DND-41 (cell line): ENCODE results near the gene MAN2B2.

Experiments used
- EZH2 ChIP-seq: IDR thresholded peaks from 3 replicates; pipeline ENCODE4 v1.6.1; 2012; ENCODE audit warnings: borderline replicate concordance, low read depth, mild to moderate bottlenecking, moderate library complexity, low read length, inconsistent platforms; ENCODE audit not compliant: severe bottlenecking
- TF ChIP-seq, protein P1 (sequence below): IDR thresholded peaks from 2 replicates; pipeline ENCODE4 v1.5.1; 2012; ENCODE audit warnings: borderline replicate concordance, low read length, moderate library complexity, mild to moderate bottlenecking; ENCODE audit not compliant: poor library complexity, severe bottlenecking; ENCODE audit errors: extremely low read depth

DNA sequence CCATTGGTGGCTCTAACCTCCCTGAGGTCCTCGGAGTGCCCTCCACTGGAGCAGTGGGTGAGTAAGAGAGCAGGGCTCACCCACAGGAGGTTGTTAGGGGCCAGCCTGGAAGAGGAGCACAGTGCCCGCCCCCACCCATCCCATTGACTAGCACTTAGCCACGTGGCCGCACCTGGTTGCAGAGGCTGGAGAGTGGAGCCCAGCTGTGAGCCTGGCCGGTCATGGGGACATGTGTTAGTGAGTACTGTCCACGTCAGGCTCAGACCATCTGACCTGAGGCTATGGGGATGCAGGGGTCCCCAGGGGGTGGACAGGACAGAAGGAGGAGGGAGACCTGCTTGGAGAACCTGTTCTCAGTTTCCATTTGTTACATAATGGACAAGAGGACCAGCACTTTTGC is 1.4 kb upstream of the MAN2B2 start:
- TF ChIP-seq EZH2: no peak
- TF ChIP-seq, protein P1, sequence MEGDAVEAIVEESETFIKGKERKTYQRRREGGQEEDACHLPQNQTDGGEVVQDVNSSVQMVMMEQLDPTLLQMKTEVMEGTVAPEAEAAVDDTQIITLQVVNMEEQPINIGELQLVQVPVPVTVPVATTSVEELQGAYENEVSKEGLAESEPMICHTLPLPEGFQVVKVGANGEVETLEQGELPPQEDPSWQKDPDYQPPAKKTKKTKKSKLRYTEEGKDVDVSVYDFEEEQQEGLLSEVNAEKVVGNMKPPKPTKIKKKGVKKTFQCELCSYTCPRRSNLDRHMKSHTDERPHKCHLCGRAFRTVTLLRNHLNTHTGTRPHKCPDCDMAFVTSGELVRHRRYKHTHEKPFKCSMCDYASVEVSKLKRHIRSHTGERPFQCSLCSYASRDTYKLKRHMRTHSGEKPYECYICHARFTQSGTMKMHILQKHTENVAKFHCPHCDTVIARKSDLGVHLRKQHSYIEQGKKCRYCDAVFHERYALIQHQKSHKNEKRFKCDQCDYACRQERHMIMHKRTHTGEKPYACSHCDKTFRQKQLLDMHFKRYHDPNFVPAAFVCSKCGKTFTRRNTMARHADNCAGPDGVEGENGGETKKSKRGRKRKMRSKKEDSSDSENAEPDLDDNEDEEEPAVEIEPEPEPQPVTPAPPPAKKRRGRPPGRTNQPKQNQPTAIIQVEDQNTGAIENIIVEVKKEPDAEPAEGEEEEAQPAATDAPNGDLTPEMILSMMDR: no peak
